Hematopoietic multipotent progenitor cell treated with erythropoietin and hydrocortisone succinate and interleukin-3 and kit ligand, for 4 days (in vitro differentiated cells): ENCODE measurements around the gene RPL18.

Source experiments
- DNase-seq: peaks from one replicate; pipeline ENCODE4 v3.0.0-alpha.2; 2015

The RPL18 gene

GRCh38 chr19:48629297-48629598 lies 10.3 kb upstream of the RPL18 start:
- no peak for DNase-seq

GRCh38 chr19:48628486-48629296 lies 9.7 kb upstream of the RPL18 start:
- no peak for DNase-seq

DNA sequence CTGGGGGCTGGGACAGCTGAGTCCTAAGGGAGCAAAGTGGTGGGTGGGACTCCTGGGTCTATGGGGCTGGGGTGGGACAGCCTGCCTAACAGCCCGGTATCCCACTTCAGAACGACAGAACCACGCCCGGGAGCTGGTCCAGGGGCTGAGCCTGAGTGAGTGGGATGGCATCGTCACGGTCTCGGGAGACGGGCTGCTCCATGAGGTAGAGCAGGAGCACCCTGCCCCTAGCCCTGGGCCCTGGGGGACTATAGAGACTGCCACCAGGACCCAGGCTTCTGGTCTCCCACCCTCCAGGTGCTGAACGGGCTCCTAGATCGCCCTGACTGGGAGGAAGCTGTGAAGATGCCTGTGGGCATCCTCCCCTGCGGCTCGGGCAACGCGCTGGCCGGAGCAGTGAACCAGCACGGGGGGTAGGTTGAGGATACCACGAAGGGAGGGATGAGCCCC lies 8.9 kb upstream of the RPL18 start:
- no peak for DNase-seq

DNA sequence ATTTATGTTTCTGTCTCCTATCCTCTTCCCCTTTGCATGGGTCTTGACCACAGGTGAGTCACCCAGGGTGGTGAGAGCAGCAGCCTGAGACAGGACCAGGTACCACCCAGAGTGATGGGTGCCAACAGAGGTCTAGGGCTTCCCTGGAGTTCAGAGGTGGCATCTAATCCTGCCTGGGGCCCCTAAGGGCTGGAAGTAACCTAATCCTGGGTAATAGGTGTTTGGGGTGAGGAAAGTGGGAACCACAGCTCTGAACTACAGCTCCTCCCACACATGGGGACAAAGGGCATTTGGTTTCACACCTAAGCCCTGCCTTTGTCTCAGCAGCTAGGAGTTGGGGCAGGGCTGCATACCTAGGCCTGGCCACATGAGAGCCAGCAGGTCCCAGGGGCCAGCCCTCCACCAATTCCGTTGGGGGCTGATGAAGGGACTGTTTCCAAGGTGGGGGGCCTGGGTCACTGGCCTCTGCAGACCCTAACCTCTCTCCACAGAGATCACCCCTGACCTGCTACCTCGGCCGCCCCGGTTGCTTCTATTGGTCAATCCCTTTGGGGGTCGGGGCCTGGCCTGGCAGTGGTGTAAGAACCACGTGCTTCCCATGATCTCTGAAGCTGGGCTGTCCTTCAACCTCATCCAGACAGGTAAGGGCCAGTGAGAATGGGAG lies 8.4 kb upstream of the RPL18 start:
- no peak for DNase-seq

DNA sequence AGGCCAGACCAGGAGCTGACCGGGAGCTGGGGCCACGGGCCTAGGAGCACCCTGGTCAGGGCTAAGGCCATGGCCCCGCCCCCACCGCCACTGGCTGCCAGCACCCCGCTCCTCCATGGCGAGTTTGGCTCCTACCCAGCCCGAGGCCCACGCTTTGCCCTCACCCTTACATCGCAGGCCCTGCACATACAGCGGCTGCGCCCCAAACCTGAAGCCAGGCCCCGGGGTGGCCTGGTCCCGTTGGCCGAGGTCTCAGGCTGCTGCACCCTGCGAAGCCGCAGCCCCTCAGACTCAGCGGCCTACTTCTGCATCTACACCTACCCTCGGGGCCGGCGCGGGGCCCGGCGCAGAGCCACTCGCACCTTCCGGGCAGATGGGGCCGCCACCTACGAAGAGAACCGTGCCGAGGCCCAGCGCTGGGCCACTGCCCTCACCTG lies 6.9 kb upstream of the RPL18 start:
- no peak for DNase-seq

DNA sequence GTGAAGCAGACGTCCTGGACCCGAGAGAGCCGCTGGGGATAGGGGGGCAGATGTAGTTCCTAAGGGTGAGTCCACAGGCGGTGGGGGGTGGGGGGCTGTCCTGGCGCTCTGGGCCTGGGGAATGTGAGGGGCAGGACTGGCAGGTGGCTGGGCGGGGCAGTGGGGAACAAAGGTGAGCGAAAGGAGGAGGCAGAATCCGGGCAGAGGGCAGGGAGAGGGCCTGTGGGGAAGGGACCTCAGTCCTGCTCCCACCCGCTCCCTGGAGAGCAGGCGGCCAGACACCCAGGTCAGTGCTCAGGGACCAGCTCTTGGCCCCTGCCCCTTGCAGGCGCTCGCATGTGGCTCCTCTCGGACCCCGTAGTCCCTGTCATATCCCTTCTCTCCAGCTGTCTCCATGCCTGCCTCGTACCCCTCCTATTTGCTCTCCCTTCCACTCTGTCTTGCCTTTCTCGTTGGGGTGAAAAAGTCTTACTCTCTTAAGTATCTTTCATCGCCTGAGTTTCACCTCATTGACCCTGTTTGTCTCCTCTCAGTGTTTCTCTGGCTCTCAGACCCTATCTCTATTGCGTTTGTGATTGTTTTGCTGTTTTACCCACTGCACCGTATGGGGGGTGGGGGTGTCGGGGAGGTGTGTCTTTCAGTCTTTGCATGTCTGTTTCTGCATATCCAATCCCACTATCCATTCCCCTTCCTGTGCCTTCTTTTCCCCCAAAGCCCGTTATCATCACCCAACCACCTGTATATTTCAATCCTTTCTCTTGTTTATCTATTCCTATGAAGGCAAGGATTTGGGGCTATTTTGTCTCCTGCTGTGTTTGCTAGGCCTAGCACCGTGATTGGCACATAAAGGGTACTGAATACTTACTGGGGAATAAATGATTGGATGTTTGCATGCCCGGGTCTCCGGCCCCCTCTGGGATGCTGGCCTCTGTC lies 6.1 kb upstream of the RPL18 start:
- no peak for DNase-seq

- peak; percentile 99 for DNase-seq
Observed at GRCh38 chr19:48624067-48624594, 5.2 kb upstream of the RPL18 start.

DNA sequence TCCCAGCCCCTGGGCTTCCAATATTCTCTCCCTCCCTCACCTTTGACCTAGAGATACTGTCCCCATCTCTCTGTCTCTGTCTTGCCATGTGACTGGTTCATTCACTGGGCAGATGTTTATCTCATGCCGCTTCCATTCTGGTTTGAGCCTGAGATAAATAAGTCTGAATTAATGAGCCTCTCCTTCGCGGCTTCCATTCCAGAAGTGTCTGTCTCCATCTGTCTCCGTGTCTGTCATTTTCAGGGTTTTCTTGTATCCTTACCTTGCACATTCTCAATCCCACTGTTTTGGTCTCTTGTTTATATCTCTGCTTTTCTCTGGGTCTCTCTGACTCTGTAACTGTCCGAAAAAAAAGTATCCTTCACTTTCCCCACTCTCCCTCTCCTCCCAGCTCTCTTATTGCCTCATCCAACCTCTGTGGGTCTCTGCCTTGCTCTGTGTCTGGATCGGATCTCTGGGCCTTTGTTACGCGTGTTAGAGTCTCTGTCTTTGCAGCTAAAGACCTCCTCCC lies 4.6 kb upstream of the RPL18 start:
- DNase-seq = no peak

DNA sequence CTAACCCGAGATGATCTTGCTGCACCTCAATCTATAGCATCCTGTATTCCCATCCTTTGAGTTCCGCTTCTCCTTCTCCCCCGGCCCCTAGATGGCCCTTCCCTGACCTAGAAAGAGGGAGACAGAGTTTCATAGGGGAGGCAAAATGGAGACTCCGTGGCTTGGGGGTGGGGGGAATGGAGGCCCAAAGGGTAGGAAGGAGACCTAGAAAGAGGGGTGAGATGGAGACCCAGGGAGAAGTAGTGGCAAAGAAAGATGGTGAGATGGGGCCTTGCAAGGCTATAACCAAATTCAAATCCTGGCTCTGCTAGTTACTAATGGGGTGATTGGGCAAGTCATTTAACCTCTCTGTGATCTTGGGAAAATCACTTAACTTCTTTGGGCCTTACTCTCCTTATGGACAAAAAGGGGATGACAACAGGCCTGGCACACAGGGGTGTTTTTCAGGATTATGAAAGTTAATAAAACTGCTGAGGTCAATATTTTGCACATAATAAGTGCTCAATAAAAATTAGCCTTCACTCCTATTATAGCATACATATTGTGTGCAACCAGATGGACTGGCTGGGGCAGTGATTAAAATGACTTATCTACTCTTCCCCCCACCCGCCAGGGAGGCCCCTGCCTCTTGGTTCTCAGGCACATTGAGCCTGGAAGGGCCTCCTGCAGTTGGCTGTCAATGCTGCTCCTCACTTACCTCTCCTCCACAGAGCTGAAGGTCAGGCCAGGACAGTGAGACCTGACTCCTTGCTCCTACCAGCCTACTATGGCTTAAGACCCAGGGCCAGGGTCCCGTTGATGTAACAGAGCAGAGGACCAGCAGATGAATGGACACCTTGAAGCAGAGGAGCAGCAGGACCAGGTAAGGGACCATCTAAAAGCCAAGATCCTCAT lies 961 bp upstream of the RPL18 start:
- DNase-seq = peak; percentile 54

- DNase-seq = no peak
Observed at GRCh38 chr19:48618278-48618915, 581 bp downstream of the RPL18 start.

DNA sequence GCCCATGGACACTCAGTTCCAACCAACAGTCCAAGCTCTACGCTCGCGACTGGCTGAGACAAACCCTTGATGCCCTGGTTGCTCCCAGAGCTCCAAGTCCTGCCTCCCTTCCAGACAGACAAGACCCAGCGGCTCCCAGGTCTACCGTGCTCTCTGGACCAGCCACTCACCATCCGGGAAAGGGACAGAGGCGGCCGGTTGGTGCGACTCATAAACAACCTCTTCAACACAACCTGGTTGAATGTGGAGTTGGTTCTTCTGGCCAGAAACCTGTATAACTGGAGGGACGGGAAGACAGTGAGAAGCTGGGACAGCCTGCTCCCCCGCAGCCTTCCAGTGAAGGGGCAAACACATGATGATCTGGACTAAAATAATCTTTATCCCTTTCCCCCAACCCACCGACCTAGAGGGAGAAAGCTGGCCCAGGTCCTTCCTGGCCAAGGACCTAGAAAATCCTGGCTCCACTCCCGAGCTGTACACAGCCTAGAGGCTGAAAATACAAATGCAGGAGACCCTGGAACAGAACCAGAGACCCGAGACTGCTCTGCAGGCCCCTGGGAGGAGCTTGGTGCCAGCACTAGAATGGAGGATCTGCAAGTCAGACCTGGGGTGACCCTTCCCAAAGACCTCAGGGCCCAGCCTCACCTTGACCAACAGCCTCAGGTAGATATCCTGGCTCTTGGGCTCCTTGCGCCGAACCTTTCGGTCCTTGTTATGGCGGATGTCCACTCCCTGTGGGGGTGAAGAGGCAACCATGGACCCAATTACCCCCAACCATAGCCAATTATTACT lies 1.6 kb downstream of the RPL18 start:
- DNase-seq = no peak

- no peak for DNase-seq
Observed at GRCh38 chr19:48616491-48617056, 2.4 kb downstream of the RPL18 start.

- DNase-seq = no peak
Observed at GRCh38 chr19:48616041-48616436, 2.9 kb downstream of the RPL18 start.

- DNase-seq = no peak
Observed at GRCh38 chr19:48615231-48616040, 3.5 kb downstream of the RPL18 start.

DNA sequence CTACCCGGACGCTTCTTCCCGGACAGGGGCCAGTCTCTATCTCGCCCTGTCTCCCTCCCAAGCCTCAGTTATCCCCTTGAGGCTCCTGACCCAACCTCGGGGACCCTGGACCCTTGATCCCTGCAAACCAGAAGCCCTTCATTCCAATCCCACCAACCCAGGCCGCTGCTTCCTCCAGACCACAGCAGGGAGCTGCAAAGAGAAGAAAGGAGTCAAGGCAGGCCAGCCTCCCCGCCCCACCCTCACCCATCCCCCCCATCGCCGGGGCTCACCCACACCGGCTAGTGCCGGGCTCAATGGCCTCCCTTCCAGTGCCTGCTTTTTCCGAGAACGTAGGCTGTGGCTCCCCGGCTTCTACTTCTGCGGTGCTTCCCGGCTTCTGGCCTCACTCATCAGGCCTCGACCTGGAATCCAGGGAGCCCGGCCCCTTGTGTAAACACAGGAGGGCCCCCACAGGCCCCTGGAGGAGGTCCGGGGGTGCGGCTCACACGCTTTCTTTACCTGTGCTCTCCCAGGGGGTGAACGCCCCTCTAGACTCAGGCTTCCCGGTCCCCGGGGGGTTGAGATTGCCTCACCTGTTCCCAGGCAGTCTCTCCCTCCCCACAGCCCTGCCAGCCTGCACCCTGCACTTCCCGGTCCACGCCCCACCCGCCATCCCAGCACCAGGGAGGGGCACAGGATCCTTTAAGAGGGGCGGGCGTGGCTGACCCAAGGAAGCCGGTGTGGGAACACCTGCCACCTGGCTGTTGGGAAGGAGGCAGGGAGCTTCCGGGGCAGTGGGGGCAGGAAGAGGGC lies 4.3 kb downstream of the RPL18 start, which contains the start of gene FAM83E:
TSS of gene FAM83E (minus strand) at position 641 of the 795 bp plus-strand sequence. CDS start 1,704 bp downstream, outside the sequence.
- DNase-seq = peak; percentile 45

DNA sequence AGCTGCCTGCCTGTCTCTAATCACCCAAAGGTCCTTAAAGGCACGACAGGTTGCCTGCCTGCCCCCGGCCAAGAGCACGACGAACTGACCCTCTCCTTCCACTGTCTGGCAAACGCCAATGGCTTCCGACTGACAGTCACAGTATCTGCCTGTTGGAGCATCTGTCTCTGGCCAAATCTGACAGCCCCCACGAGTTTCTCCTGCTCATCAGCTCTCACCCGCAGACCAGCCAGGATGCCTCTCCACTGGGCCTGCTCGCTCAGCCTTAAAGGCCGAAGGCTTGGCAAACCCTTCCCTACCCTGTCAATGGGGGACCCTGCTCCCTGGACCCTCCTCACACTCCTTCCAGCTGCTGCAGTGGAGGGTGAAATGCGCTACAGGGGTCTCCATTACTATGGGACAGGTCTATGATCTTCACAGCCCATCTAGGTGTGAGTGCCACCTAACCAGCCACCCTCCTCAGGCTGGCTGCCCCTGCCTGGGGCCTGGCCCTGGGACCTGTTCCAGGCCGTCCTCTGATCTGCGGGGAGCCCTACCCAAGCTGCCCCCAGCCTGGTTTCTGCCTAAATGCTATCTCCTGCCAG lies 5.0 kb downstream of the RPL18 start:
- no peak for DNase-seq

- DNase-seq = no peak
Observed at GRCh38 chr19:48613024-48613851, 5.7 kb downstream of the RPL18 start.
